GM19455 (cell line): ENCODE data around the gene RNF121.

ENCODE experiments used
- ATAC-seq: cut with Tn5 transposase; IDR thresholded peaks from one replicate; pipeline ENCODE4 v1.9.1; 2021; ENCODE audit not compliant: unreplicated experiment

Gene RNF121

DNA sequence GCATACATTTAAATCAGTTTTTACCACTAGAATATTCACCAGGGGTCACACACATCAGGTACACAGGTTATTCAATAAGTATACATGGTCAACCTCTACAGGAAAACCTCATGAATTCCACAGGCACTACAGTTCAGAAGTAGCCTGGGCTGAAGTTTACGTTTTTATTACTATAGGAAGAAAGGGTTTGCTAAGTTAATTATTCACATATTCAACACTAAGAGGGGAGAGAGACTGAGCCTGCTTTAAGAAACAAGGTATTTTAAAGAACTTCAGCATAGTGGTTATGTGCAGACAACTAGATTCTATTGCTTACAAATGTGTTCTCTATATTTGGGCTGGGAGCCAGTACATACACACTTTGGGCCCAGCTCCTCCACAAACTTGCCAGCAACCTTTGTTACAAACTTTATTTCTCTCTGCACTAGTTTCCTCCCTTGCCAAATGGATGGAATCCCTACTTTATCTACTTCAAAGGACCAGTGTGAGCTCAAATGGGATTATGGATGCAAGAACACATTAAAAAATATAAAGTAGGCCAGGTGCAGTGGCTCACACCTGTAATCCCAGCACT is 101.7 kb downstream of the RNF121 start:
- no peak for ATAC-seq

DNA sequence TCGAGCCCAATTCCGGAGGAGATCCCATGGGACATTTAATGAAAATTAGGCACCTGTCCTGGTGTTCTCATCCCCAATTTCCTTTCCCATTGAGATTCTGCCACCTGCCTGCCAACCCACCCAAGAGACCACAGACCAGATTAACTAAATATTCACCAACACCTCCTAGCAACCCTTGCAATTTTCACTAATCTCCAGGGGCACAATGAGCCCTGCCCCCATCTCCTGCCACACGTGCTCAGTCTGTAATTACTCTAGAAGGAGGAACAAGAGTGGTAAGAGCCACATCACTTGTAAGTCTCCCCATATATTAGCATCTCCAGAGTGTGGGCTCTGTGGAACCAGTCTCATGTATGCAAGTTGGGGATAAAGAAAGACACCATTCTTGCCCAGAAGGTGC is 107.8 kb downstream of the RNF121 start:
- no peak for ATAC-seq

DNA sequence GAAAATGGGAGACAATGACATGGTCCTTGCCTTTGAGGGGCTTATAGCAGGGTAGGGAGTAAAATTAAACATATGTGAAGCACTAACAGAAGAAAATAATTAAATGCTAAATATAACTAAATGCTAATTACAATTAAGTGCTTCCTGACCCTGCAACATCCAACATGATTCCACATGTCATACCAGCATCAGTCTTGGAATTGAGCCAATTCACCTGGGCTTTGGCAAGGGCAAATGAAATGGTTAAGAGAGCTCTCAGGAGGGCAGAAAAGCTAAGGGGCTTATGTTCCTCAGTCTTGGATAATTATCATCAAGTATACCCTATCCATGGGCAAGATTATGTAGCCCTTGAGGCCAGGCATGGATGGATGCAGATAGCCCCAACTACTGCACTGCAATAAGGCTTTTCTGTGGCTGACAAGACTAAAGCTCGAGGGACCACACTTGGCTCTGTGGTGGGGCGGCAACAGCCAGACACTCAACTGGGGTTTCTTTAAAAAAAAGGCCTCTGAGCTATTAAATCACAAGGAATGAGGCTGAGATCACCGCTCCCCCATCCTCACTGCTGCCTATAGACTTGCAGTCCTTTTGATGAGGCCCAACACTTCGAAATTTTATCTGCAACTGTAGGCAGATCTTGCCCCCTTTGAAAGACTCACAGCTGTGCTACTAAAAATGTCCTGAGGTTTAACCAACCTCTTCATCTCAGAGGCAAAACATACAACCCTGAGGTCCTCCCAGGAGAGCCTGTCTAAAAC is 108.9 kb downstream of the RNF121 start:
- no peak for ATAC-seq

DNA sequence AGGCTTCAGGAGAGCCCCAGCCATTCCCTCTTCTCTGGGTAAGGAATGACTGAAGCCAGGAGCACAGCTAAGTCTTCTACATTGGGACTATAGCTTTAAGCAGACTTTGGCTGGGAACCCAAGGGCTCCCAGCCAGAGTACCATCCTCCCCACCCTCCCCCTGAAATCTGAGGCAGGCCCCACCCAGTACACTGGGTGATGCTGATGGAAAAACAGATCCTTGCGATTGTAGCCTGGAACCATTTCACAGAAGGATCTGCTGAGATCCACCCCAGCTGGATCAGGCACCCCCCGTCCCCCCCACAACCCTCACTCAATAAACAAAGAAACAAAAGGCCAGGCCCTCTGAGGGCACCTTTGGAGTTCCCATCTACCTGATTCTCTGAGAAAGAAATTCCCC is 109.6 kb downstream of the RNF121 start:
- no peak for ATAC-seq

DNA sequence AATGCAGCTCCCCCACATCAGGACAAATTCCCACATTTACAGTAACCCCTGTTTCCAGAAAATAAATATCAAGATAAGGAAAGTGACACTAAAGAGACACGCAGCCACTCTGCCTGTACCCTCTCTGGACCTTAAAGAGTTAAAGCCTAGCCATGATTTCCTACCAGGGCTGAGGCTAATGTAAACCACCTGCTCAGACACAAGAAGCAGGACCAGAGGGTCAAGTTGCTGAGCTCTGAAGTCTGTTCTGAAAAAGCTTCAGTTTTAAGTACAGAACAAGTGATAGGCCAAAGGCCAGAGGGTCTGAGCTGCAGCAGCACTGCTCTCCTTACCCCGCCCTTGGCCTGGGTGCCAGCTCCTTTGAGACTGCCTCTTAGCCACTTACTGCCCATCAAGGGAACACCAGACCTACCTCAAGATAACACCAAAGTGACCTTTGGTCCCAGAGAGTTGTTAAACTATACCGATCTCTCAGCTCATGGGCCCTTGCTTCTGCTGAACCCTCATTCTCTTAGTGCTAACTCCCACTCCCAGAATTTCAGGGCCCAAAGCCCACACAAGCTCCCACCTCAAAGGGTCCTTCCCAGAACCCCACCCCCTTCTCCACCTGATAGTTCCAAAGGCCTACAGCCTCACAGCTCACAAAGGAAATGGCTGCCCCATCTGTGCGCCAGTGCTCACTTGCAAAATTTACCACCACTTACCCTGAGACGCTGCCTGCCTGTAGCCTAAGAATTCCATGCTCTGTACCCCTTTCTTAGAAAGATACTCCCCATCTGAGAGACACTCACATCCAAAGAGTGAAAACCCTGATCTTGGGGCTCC is 110.4 kb downstream of the RNF121 start:
- no peak for ATAC-seq

DNA sequence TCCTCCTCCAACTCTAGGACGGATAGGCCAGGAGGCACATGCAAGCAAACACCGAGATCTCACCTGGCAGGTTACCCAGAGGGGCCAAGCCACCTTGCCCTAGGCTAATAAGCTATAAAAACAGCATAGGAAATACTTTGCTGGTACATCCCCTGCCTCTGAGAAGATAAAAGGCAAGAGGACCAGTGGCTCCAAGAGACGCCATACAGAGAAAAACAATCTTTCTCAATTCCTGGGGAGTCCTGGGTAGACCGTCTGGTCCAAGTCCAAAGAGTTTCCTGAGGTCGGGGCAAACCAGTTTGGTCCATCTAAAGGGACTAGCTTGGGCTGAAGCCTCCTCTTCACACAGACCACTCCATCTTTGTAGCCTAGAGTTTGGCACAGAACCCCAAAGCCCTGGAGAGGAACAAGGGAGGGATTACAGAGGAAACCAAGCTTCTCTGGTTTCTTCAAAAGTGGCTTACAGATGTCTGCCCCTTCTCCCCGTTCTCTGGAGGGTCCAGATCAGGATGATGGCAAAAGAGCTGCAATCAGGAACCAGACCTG is 111.1 kb downstream of the RNF121 start:
- no peak for ATAC-seq

DNA sequence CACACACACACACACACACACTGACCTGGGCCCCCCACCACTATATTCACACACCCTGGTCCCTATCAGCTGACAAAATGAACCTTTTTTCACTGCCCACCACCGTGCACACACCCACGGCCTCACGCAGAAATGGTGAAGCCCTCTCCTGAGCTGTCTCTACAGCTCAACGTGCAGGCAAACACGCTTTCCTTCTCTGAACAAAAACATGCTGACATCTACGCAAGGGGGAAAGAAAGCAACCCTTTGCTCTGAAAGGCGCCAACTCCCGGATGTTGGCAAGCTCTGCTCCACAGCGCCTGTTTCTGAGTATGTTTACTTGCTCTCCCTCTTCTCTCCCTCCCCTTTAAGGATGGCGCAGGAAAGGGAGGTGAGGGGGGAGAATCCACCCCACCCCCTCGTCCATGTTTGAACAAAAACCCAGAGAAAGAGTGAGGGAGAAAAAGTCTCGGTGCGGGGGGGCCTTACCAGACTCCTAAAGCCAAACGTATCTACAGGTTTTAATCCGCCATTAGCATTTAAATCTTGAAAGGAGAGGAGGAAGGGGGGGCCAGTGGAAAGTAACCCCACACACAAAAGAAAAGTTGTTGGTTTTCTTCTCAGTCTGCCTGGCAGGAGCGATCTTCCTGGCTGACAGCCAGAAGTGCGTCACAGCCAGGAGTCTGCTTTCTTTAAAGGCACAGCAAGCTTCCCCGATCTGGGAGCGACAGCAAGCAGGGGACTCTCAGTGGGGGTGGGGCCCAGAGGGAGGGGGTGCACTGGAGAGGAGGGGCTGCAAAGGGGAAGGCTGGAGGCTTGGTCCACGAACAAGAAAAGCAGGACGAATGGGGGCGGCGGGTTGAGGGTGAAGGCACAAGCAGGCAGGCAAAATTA is 111.9 kb downstream of the RNF121 start:
- no peak for ATAC-seq

DNA sequence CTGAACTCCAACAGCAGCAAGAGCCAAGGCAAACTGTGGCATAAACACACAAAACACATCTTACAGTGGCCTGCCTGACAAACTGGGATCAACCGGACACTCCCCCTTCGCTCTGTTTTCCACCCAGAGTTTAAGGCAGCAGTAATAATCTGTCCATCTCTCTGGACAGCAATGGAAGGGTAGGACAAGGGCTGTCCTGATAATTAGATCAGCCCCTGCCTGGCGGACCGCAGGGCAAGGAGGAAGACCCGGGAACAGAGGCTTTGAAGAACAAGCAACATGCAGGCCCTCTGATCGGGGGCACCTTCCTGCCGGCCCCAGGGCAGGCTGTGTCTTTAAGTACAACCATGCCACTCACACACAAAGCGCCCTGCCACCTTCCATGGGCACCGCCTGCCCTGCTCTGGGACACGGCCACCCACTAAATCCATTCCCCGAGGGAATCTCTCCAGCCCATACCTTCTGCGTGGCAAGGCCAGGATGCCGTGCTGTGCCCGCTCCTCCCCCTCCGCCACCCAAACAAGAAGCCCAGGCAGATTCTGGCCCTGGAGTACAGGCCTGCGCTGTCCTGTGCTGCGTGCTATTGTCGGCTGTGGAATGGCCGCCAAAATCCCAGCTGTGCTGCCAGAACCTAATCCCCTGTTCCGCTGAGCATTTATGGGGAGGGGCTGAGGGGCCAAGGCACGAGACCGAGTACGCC is 112.7 kb downstream of the RNF121 start:
- no peak for ATAC-seq

DNA sequence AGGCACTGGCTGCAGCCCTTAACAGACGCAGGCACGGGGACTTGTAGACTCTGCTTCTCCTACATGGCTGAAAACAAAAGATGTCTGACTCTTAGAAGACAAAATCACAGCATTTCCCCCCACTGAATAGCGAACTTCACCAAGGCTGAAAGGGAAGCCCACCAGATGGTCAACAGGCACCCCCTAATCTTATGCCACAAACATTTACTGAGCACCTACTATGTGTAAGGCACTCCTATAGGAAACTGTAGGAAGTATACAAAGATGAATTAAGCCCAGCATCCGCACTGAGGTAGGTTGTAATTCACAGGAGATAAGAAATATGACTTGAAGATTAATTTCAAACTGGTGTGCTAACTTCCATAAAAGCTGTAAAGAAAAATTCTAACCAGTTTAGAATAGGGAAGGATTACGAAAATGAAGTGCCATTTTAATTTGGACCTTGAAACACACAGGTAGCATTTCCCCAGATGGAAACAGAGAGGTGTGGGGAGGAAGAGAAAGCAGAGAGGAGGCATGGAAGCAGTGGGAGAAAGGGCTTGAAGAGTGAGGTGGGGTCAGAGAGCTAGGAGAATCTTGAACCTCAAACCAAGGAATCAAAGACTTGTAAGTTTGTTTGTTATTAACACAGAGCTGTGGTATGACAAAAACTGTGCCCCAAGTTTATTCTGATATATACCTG is 113.4 kb downstream of the RNF121 start:
- ATAC-seq = no peak

DNA sequence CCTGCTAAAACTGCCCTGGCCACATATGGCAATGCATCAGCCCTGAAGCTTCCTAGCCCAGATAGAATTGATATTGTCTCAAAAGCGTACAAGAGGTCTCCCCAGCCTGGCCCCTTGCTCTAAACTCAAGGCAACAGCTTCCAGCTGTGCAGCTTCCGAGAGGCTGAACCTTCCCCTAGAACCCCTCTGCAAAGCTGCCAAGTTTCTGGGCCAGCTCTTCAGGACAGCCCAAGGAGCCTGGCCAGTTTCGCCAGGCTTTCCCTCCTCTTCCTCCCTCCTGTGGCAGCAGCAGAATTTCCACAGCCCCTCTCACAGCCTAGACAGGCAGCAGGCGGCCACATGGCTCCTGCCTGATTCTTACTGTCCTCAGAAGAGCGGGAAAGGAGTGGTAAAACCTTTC is 117.0 kb downstream of the RNF121 start:
- ATAC-seq = no peak
